Body of pancreas (tissue), 4 donors: ENCODE measurements around the gene RIPK3. TPM values are rescaled to one million over a fixed set of nuclear protein-coding genes. Genes with fewer than 3 reads are reported as not detected.

ENCODE experiments used
- ATAC-seq: fragments of 150-250 bp; one replicate; pipeline ENCODE4 v1.9.1; 2016
- DNase-seq, 4 donors: peaks; one replicate each; pipeline ENCODE4 v3.0.0-alpha.2; 2019
- H3K27ac ChIP-seq, 4 donors: fragments of 200-600 bp; sonication (generic); 1 replicate in 3 of 4; 2 replicates in 1 of 4; pipeline versions ENCODE4 v1.5.1 to v1.6.1; 2016 to 2019; ENCODE audit warnings: mild to moderate bottlenecking in 1 of 4, mixed read lengths in 1 of 4, moderate library complexity in 1 of 4
- H3K27me3 ChIP-seq, 2 donors: fragments of 200-600 bp; sonication (generic); one replicate each; pipeline ENCODE4 v1.6.0; 2016; ENCODE audit warnings: mild to moderate bottlenecking in 1 of 2
- H3K36me3 ChIP-seq, 2 donors: fragments of 200-600 bp; sonication (generic); replicated peaks in 1 of 2; 2 replicates each; pipeline ENCODE4 v1.5.1; 2016; ENCODE audit warnings: low read depth in 2 of 2; ENCODE audit not compliant: insufficient read depth in 1 of 2
- H3K4me1 ChIP-seq: fragments of 200-600 bp; sonication (generic); one replicate; pipeline ENCODE4 v1.6.0; 2016
- H3K4me3 ChIP-seq, 2 donors: fragments of 200-600 bp; sonication (generic); 1 replicate in 1 of 2; 2 replicates in 1 of 2; pipeline ENCODE4 v1.5.1; 2016 to 2019
- H3K9me3 ChIP-seq, 3 donors: fragments of 200-600 bp; sonication (generic); 1 replicate in 2 of 3; 2 replicates in 1 of 3; pipeline ENCODE4 v1.5.1; 2016
- POLR2A ChIP-seq, 3 donors: fragments of 450-650 bp; IDR thresholded peaks; one replicate each; pipeline ENCODE4 v1.6.1; 2016; ENCODE audit warnings: antibody characterized with exemption in 3 of 3, mild to moderate bottlenecking in 2 of 3
- WGBS, 2 donors: methylation state at CpG; one replicate each; pipeline ENCODE4 v1.1.5; 2017; 5-methylcytosine and 5-hydroxymethylcytosine counted together
- intact Hi-C: fragments of 100-400 bp; cut with DNase I; formaldehyde crosslinking; loops from one replicate; pipeline ENCODE4 v1.15.1; 2023
- total RNA-seq, 2 donors: library from RNA; depleted of rRNA; stranded (reverse); fragments of >200 nt; gene quantifications; one replicate each; pipeline ENCODE4 v1.1.0, GENCODE V29; 2016
- TF ChIP-seq, protein P1 (sequence below), 7 experiments: fragments of 450-650 bp in 4 of 7; fragments of 200-600 bp in 3 of 7; sonication (generic) in 3 of 7; IDR thresholded peaks; one replicate each; pipeline ENCODE4 v1.5.1; 2016 to 2019; ENCODE audit warnings: antibody characterized with exemption in 7 of 7

RIPK3 gene
- total RNA-seq, 2 donors from 2014 or later = 6.0 to 9.9 TPM

DNA sequence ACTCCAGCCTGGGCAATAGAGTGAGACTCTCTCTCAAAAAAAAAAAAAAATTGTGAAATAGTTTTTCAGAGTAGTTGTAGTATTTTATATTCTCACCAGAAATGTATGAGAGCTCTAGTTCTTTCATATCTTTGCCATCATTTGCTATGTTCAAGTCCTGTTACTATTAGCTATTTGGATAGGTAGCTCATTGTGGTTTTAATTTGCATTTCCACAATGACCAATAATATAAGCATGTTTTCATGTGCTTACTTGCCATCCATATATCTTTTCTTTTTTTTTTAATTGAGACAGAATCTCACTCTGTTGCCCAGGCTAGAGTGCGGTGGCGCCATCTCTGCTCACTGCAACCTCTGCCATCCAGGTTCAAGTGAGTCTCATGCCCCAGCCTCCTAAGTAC is 8.4 kb upstream of the RIPK3 start:
- no peaks in the 10 kb centered on the region for H3K36me3 ChIP-seq
- DNase-seq (no peak), ATAC-seq (no peak)
- no peaks in the 10 kb centered on the region for H3K27me3 ChIP-seq
- intact Hi-C loops = no loop called here
- no peaks in the 10 kb centered on the region for H3K9me3 ChIP-seq
- H3K27ac ChIP-seq = no peak overlapping the region
- H3K4me1 ChIP-seq = peaks cover 3% of the 10 kb centered on the region
- TF ChIP-seq, protein P1, sequence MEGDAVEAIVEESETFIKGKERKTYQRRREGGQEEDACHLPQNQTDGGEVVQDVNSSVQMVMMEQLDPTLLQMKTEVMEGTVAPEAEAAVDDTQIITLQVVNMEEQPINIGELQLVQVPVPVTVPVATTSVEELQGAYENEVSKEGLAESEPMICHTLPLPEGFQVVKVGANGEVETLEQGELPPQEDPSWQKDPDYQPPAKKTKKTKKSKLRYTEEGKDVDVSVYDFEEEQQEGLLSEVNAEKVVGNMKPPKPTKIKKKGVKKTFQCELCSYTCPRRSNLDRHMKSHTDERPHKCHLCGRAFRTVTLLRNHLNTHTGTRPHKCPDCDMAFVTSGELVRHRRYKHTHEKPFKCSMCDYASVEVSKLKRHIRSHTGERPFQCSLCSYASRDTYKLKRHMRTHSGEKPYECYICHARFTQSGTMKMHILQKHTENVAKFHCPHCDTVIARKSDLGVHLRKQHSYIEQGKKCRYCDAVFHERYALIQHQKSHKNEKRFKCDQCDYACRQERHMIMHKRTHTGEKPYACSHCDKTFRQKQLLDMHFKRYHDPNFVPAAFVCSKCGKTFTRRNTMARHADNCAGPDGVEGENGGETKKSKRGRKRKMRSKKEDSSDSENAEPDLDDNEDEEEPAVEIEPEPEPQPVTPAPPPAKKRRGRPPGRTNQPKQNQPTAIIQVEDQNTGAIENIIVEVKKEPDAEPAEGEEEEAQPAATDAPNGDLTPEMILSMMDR (IDR thresholded peaks at IDR 0.05) = no peak
- TF ChIP-seq POLR2A (IDR thresholded peaks at IDR 0.05) = no peak
- WGBS, 2 donors = 96% methylated on average over 2 of the region's 2 CpGs
- H3K4me3 ChIP-seq = no peak overlapping the region

DNA sequence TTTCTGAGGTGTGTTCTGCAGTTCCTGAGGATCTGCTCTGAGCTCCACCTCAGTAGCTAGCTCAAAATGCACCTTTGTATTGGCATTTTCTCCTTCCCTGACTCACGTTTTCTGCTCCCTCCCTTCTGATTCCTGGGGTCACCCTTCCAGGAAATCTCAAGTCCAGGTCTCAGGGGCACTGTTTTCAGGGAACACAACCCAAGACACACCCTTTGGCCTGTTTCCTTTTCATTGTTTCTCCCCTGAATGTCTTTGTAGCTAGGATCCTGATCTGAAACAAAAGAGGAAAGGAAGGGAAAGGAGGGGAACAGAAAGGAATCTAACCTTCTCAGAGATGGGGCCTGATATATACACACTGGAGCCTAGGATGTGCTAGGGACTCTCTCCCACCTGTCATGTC is 7.3 kb upstream of the RIPK3 start:
- Histone ChIP-seq H3K27me3 (no peaks in the 10 kb centered on the region), H3K27ac (no peak overlapping the region), H3K36me3 (no peaks in the 10 kb centered on the region), H3K4me3 (no peak overlapping the region), H3K4me1 (peaks cover 3% of the 10 kb centered on the region), H3K9me3 (no peaks in the 10 kb centered on the region)
- ATAC-seq (no peak), DNase-seq (no peak)
- TF ChIP-seq, protein P1 (IDR thresholded peaks at IDR 0.05) = no peak
- no peak for TF ChIP-seq POLR2A (IDR thresholded peaks at IDR 0.05)
- WGBS, 2 donors = 50 to 58% methylated on average over 1 of the region's 1 CpG
- intact Hi-C loops = no loop called here

DNA sequence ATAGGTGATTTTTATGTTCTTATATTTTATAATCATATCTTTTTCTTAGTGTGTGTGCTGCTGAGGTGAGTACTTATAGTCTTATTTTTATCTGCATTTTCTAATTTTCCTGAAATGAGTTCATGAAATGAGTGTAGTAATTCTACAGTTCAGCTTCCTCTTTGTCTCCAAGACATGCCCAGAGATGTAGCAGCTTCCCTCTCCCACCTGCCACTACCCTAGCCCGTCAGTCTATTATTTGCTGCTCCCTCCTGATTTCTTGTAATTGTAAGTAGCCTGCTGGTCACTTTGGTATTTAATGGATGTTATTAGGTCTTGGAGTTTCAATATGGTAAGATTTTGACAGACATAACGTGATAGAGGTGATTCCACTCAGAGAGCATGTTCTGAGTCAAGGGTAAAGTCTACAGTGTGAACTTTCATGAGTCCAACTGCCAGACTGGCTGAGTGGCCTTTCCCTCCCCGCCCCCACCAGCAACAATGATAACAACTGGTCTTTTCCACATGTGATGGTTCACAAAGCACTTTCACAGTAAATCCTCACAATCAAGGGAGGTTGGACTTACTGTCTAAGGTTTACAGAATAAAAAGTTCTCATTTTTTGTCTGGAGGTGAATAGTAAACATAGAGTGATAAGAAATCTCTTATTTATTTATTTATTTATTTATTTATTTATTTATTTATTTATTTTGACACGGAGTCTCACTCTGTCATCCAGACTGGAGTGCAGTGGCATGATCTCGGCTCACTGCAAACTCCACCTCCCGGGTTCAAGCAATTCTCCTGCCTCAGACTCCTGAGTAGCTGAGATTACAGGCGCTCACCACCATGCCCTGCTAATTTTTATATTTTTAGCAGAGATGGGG is 4.2 kb upstream of the RIPK3 start:
- H3K27me3 ChIP-seq = no peaks in the 10 kb centered on the region
- WGBS, 2 donors = 54 to 59% methylated on average over 7 of the region's 7 CpGs
- H3K27ac ChIP-seq = no peak overlapping the region
- no peak overlapping the region for H3K4me3 ChIP-seq
- ATAC-seq = no peak
- DNase-seq = peak in 1 of 4 donors; percentile 33
- H3K9me3 ChIP-seq = no peaks in the 10 kb centered on the region
- intact Hi-C loops = no loop called here
- no peaks in the 10 kb centered on the region for H3K36me3 ChIP-seq
- TF ChIP-seq, protein P1 (IDR thresholded peaks at IDR 0.05) = no peak
- no peak for TF ChIP-seq POLR2A (IDR thresholded peaks at IDR 0.05)
- H3K4me1 ChIP-seq = peaks cover 13% of the 10 kb centered on the region

DNA sequence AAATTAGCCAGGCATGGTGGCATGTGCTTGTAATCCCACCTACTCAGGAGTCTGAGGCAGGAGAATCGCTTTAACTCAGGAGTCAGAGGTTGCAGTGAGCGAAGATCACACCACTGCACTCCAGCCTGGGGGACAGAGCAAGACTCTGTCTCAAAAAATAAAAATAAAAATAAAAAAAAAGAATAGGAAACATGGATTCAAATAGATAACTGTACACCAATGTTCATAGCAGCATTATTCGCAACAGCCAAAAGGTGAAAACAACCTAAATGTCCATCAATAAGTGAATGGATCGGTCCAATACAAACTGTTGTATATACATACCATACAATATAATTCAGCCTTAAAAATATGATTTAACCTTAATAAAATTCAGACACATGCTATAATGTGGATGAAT is 3.1 kb upstream of the RIPK3 start:
- Histone ChIP-seq H3K27me3 (no peaks in the 10 kb centered on the region), H3K36me3 (no peaks in the 10 kb centered on the region), H3K4me1 (peaks cover 22% of the 10 kb centered on the region), H3K4me3 (no peak overlapping the region), H3K27ac (no peak overlapping the region), H3K9me3 (no peaks in the 10 kb centered on the region)
- no peak for TF ChIP-seq POLR2A (IDR thresholded peaks at IDR 0.05)
- TF ChIP-seq, protein P1 (IDR thresholded peaks at IDR 0.05) = no peak
- WGBS, 2 donors = 92 to 96% methylated on average over 4 of the region's 4 CpGs
- no peak for ATAC-seq
- intact Hi-C loops = no loop called here
- no peak for DNase-seq

DNA sequence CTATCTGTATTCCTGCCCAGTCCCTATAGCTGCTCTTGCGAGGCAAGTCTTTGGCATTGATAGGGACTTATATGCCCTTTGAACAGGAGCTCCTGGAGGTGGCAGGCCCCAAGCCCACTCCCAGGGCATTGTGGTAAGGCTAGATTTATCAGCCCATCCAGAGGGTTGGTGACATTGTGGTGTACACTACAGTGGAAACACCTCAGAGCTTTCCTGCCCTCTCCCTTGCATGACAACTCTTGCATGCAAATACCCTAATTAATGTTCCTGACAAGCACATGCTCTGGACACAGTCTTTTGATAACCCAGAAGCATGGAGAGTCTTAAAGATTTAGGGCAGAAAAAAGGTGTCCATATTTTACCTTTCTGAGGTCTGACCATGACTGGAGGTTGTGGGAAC is 815 bp upstream of the RIPK3 start:
- ATAC-seq (no peak), DNase-seq (no peak)
- no peaks in the 10 kb centered on the region for H3K36me3 ChIP-seq
- TF ChIP-seq, protein P1 (IDR thresholded peaks at IDR 0.05) = no peak
- TF ChIP-seq POLR2A (IDR thresholded peaks at IDR 0.05) = no peak
- H3K9me3 ChIP-seq = no peaks in the 10 kb centered on the region
- peaks cover 22% of the 10 kb centered on the region for H3K4me1 ChIP-seq
- WGBS, 2 donors = 100% methylated on average over 1 of the region's 1 CpG
- H3K27ac ChIP-seq = no peak overlapping the region
- intact Hi-C loops = no loop called here
- no peak overlapping the region for H3K4me3 ChIP-seq
- no peaks in the 10 kb centered on the region for H3K27me3 ChIP-seq
